H1 (cell line): ENCODE results near the gene CPPED1. TPM values are rescaled to one million over a fixed set of nuclear protein-coding genes. Genes with fewer than 3 reads are reported as not detected.

ENCODE experiments used
- CTCF ChIA-PET: fragments of 300-600 bp; sonication (Branson Sonifier 250); formaldehyde crosslinking; loops from one replicate; lab custom pipeline; 2021; ENCODE audit not compliant: partially characterized antibody; lab: Charles Lee
- POLR2A ChIA-PET: fragments of 300-600 bp; sonication (Branson Sonifier 250); formaldehyde crosslinking; loops from one replicate; lab custom pipeline; 2021; ENCODE audit warnings: inconsistent platforms; ENCODE audit not compliant: partially characterized antibody; lab: Charles Lee
- DNase-seq, 2 experiments: peaks; one replicate each; pipeline versions ENCODE4 v3.0.0 to v3.0.0-alpha.2; 2010 to 2022; ENCODE audit warnings: low spot score in 2 of 2, low read depth in 1 of 2, mixed read lengths in 1 of 2
- FAIRE-seq: peaks from 2 replicates; lab custom pipeline; 2011; peaks lifted over from hg19 to GRCh38; lab: Jason Lieb, UNC
- H2AFZ ChIP-seq: 2 replicates; pipeline ENCODE4 v1.8.1; 2012; ENCODE audit warnings: low read length, inconsistent platforms
- H2AK5ac ChIP-seq: 2 replicates; pipeline ENCODE4 v1.6.1; 2013; ENCODE audit warnings: low read depth, low read length
- H2BK120ac ChIP-seq: replicated peaks from 2 replicates; pipeline ENCODE3; 2013; ENCODE audit warnings: low read depth, low read length, inconsistent platforms
- H2BK12ac ChIP-seq: 2 replicates; pipeline ENCODE4 v1.6.1; 2013; ENCODE audit warnings: low read depth, low read length
- H2BK15ac ChIP-seq: 2 replicates; pipeline ENCODE4 v1.6.1; 2013; ENCODE audit warnings: low read length
- H2BK20ac ChIP-seq: 2 replicates; pipeline ENCODE4 v1.6.1; 2013; ENCODE audit warnings: low read length
- H2BK5ac ChIP-seq: 2 replicates; pipeline ENCODE4 v1.6.1; 2013; ENCODE audit warnings: low read depth, low read length
- H3K14ac ChIP-seq: 2 replicates; pipeline ENCODE4 v1.6.1; 2013; ENCODE audit warnings: inconsistent platforms; ENCODE audit not compliant: insufficient read length
- H3K18ac ChIP-seq: 2 replicates; pipeline ENCODE4 v1.6.1; 2013; ENCODE audit warnings: low read length; ENCODE audit errors: extremely low read depth
- H3K23ac ChIP-seq: 2 replicates; pipeline ENCODE4 v1.6.1; 2013; ENCODE audit warnings: inconsistent platforms; ENCODE audit not compliant: insufficient read length
- H3K23me2 ChIP-seq: 2 replicates; pipeline ENCODE4 v1.6.1; 2013; ENCODE audit warnings: low read depth, low read length
- H3K27ac ChIP-seq: 2 replicates; pipeline ENCODE4 v1.6.1; 2011; ENCODE audit warnings: low read depth, low read length, inconsistent platforms
- H3K27me3 ChIP-seq, 4 experiments: replicated peaks in 1 of 4; 1 replicate in 1 of 4; 2 replicates in 3 of 4; pipeline versions ENCODE4 v1.6.1 to v1.8.1; 2011 to 2013; ENCODE audit warnings: low read length in 3 of 4, mild to moderate bottlenecking in 3 of 4, inconsistent platforms in 2 of 4, mixed read lengths in 2 of 4, moderate library complexity in 1 of 4; ENCODE audit not compliant: control insufficient read depth in 3 of 4, insufficient read depth in 3 of 4; ENCODE audit errors: extremely low read depth in 1 of 4
- H3K36me3 ChIP-seq, 4 experiments: 2 replicates each; pipeline versions ENCODE4 v1.6.1 to v1.8.1; 2011 to 2013; ENCODE audit warnings: mild to moderate bottlenecking in 4 of 4, low read length in 3 of 4, moderate library complexity in 2 of 4, control low read depth in 1 of 4, inconsistent platforms in 1 of 4; ENCODE audit not compliant: insufficient read depth in 4 of 4, control insufficient read depth in 2 of 4
- H3K4ac ChIP-seq: replicated peaks from 2 replicates; pipeline ENCODE3; 2013; ENCODE audit warnings: low read length, low read depth, mixed read lengths, inconsistent platforms; ENCODE audit not compliant: insufficient read length
- H3K4me1 ChIP-seq, 4 experiments: replicated peaks in 1 of 4; 1 replicate in 1 of 4; 2 replicates in 3 of 4; pipeline versions ENCODE4 v1.6.1 to v1.8.1; 2011 to 2013; ENCODE audit warnings: low read length in 3 of 4, inconsistent platforms in 2 of 4, mixed read lengths in 1 of 4; ENCODE audit not compliant: insufficient read depth in 4 of 4, control insufficient read depth in 3 of 4
- H3K4me2 ChIP-seq, 2 experiments: 2 replicates each; pipeline versions ENCODE4 v1.6.1 to v1.8.1; 2011 to 2013; ENCODE audit warnings: low read depth in 2 of 2, low read length in 2 of 2, control low read depth in 1 of 2, inconsistent platforms in 1 of 2, mild to moderate bottlenecking in 1 of 2; ENCODE audit not compliant: insufficient read depth in 1 of 2
- H3K4me3 ChIP-seq, 4 experiments: fragments of 200-600, 300-600 bp in 1 of 4; sonication (generic), shearing (Covaris generic), sonication (Bioruptor Twin) in 1 of 4; 2 replicates each; pipeline versions ENCODE4 v1.5.1 to v1.8.1; 2011 to 2016; ENCODE audit warnings: low read length in 4 of 4, low read depth in 3 of 4, control low read depth in 2 of 4, inconsistent platforms in 2 of 4, mild to moderate bottlenecking in 2 of 4, mixed read lengths in 1 of 4, moderate library complexity in 1 of 4; ENCODE audit not compliant: insufficient read depth in 2 of 4; ENCODE audit errors: extremely low read depth in 1 of 4
- H3K56ac ChIP-seq: replicated peaks from 2 replicates; pipeline ENCODE3; 2013; ENCODE audit warnings: low read depth, mild to moderate bottlenecking, mixed read lengths, low read length, inconsistent platforms; ENCODE audit not compliant: insufficient read length
- H3K79me1 ChIP-seq: 2 replicates; pipeline ENCODE4 v1.6.1; 2013; ENCODE audit warnings: low read depth, low read length, control low read depth
- H3K79me2 ChIP-seq, 2 experiments: 2 replicates each; pipeline versions ENCODE4 v1.6.1 to v1.8.1; 2012 to 2013; ENCODE audit warnings: low read length in 2 of 2, mild to moderate bottlenecking in 2 of 2, inconsistent platforms in 1 of 2; ENCODE audit not compliant: insufficient read depth in 2 of 2, control insufficient read depth in 1 of 2
- H3K9ac ChIP-seq, 4 experiments: replicated peaks in 1 of 4; 1 replicate in 1 of 4; 2 replicates in 3 of 4; pipeline versions ENCODE4 v1.6.1 to v1.8.1; 2011 to 2013; ENCODE audit warnings: low read depth in 3 of 4, low read length in 3 of 4, control low read depth in 2 of 4, mild to moderate bottlenecking in 2 of 4, moderate library complexity in 2 of 4, inconsistent platforms in 1 of 4; ENCODE audit errors: extremely low read depth in 1 of 4
- H3K9me3 ChIP-seq, 2 experiments: 2 replicates each; pipeline versions ENCODE4 v1.6.1 to v1.8.1; 2012 to 2013; ENCODE audit warnings: mild to moderate bottlenecking in 2 of 2, moderate library complexity in 2 of 2, control low read depth in 1 of 2, inconsistent platforms in 1 of 2, low read depth in 1 of 2, low read length in 1 of 2, mixed read lengths in 1 of 2; ENCODE audit not compliant: insufficient read depth in 2 of 2
- H4K20me1 ChIP-seq, 2 experiments: replicated peaks in 1 of 2; 2 replicates each; pipeline versions ENCODE3 to v1.8.1; 2011 to 2013; ENCODE audit warnings: inconsistent platforms in 2 of 2, low read length in 2 of 2, mild to moderate bottlenecking in 1 of 2; ENCODE audit not compliant: insufficient read depth in 2 of 2, control insufficient read depth in 1 of 2
- H4K5ac ChIP-seq: 2 replicates; pipeline ENCODE4 v1.6.1; 2013; ENCODE audit warnings: low read length, low read depth, mixed read lengths, inconsistent platforms; ENCODE audit not compliant: insufficient read length
- H4K8ac ChIP-seq: 2 replicates; pipeline ENCODE4 v1.8.0; 2013; ENCODE audit warnings: mild to moderate bottlenecking, moderate library complexity, low read length, inconsistent platforms; ENCODE audit not compliant: insufficient read depth; ENCODE audit errors: extremely low read depth
- H4K91ac ChIP-seq: replicated peaks from 2 replicates; pipeline ENCODE3; 2013; ENCODE audit warnings: low read length, mixed read lengths, inconsistent platforms; ENCODE audit not compliant: insufficient read length
- BACH1 ChIP-seq: IDR thresholded peaks from 2 replicates; pipeline ENCODE4 v1.6.1; 2012; ENCODE audit warnings: low read length, improper control_type of control experiment
- CTBP2 ChIP-seq: IDR thresholded peaks from 2 replicates; pipeline ENCODE4 v1.7.0; 2011; ENCODE audit warnings: borderline replicate concordance, mild to moderate bottlenecking, moderate library complexity, mixed read lengths, low read length; ENCODE audit not compliant: insufficient read depth, insufficient read length
- FOSL1 ChIP-seq: IDR thresholded peaks from 2 replicates; pipeline ENCODE4 v1.6.1; 2011; ENCODE audit warnings: mild to moderate bottlenecking, low read depth, low read length, moderate library complexity; ENCODE audit not compliant: insufficient read depth
- JUND ChIP-seq: IDR thresholded peaks from 2 replicates; pipeline ENCODE4 v1.6.1; 2011; ENCODE audit warnings: mild to moderate bottlenecking, improper control_type of control experiment, low read length
- KDM5A ChIP-seq: fragments of 200-600 bp; IDR thresholded peaks from 2 replicates; pipeline ENCODE4 v1.7.1; 2012; ENCODE audit warnings: mild to moderate bottlenecking, low read length, inconsistent platforms, mixed read lengths
- RBBP5 ChIP-seq: IDR thresholded peaks from 2 replicates; pipeline ENCODE4 v1.7.1; 2012; ENCODE audit warnings: low read depth, mild to moderate bottlenecking, inconsistent platforms, low read length, moderate library complexity, borderline replicate concordance
- SRF ChIP-seq: IDR thresholded peaks from 2 replicates; pipeline ENCODE4 v1.6.1; 2011; ENCODE audit warnings: mild to moderate bottlenecking, low read depth, low read length, moderate library complexity
- TCF12 ChIP-seq: IDR thresholded peaks from 2 replicates; pipeline ENCODE4 v1.6.1; 2011; ENCODE audit warnings: low read depth, mild to moderate bottlenecking, low read length
- polyA plus RNA-seq, 7 experiments: library from polyadenylated mRNA; depleted of rRNA in 3 of 7; stranded (reverse) in 5 of 7; unstranded in 2 of 7; fragments of >200 nt in 5 of 7; fragments of 200-250 nt in 2 of 7; gene quantifications; 1 replicate in 5 of 7; 2 replicates in 1 of 7; 4 replicates in 1 of 7; pipeline versions ENCODE4 v1.2.1 to v1.2.3, GENCODE V29; 2011 to 2013; ENCODE audit warnings: missing spikeins in 2 of 7, mixed read lengths in 2 of 7
- total RNA-seq: library from RNA; stranded (reverse); fragmentation: NEBNext Ultra II Directional; extraction: Animal tissue kit (Norgen Biotek cat#: 25700); gene quantifications from 2 replicates; pipeline ENCODE4 v1.2.1, GENCODE V29; 2021

Gene CPPED1
- total and polyA plus RNA-seq, 2 of the 8 experiments (the other 6 are each of a cell fraction or from before 2014, with no cell fraction given): 3.5 to 11.2 TPM

GRCh38 chr16:12837756-12838155 lies 34.1 kb upstream of the CPPED1 start:
- Histone ChIP-seq H3K56ac (no peak overlapping the region), H3K23ac (no peak overlapping the region), H3K9ac (no peak overlapping the region), H3K4me3 (no peak overlapping the region), H3K14ac (no peak overlapping the region), H3K79me1 (no peaks in the 10 kb centered on the region), H4K91ac (no peak overlapping the region), H3K79me2 (no peaks in the 10 kb centered on the region), H3K4ac (no peak overlapping the region), H3K4me1 (no peaks in the 10 kb centered on the region), H2BK120ac (no peak overlapping the region), H3K18ac (no peak overlapping the region), H3K27me3 (no peaks in the 10 kb centered on the region), H2BK5ac (no peak overlapping the region), H4K8ac (no peak overlapping the region), H3K9me3 (no peaks in the 10 kb centered on the region), H2BK20ac (no peak overlapping the region), H2BK12ac (no peak overlapping the region), H3K23me2 (no peaks in the 10 kb centered on the region), H3K4me2 (no peak overlapping the region), H3K36me3 (no peaks in the 10 kb centered on the region), H2AK5ac (no peak overlapping the region), H2AFZ (no peak overlapping the region), H2BK15ac (no peak overlapping the region), H4K20me1 (no peaks in the 10 kb centered on the region), H3K27ac (no peak overlapping the region), H4K5ac (no peak overlapping the region)
- DNase-seq (no peak), FAIRE-seq (no peak)
- TF ChIP-seq BACH1: no peak
- TF ChIP-seq KDM5A: no peak
- no peak for TF ChIP-seq SRF
- TF ChIP-seq JUND: no peak
- no peak for TF ChIP-seq TCF12
- TF ChIP-seq FOSL1: no peak
- TF ChIP-seq RBBP5: no peak
- TF ChIP-seq CTBP2: no peak
- POLR2A ChIA-PET: no interaction called here
- CTCF ChIA-PET: no interaction called here
